H9 (cell line): ENCODE results near the gene PLPP2. TPM values are rescaled to one million over a fixed set of nuclear protein-coding genes. Genes with fewer than 3 reads are reported as not detected.

Source experiments
- DNase-seq: peaks from one replicate; pipeline ENCODE4 v3.0.0-alpha.2; 2017
- H2AFZ ChIP-seq: one replicate; pipeline ENCODE4 v1.6.1; 2013; ENCODE audit warnings: mild to moderate bottlenecking, low read length, control low read depth, moderate library complexity
- H2AK5ac ChIP-seq: 2 replicates; pipeline ENCODE4 v1.6.1; 2013; ENCODE audit warnings: low read length, control low read depth, mixed read lengths; ENCODE audit not compliant: insufficient read length
- H2BK120ac ChIP-seq: one replicate; pipeline ENCODE4 v1.6.1; 2013; ENCODE audit warnings: low read depth, mild to moderate bottlenecking, low read length, control low read depth, inconsistent platforms; ENCODE audit not compliant: poor library complexity, severe bottlenecking
- H2BK12ac ChIP-seq: 2 replicates; pipeline ENCODE4 v1.6.1; 2013; ENCODE audit warnings: low read length, control low read depth, mixed read lengths, low read depth; ENCODE audit not compliant: insufficient read length
- H2BK15ac ChIP-seq: 2 replicates; pipeline ENCODE4 v1.6.1; 2013; ENCODE audit warnings: low read depth, low read length, control low read depth
- H2BK20ac ChIP-seq: one replicate; pipeline ENCODE4 v1.6.1; 2013; ENCODE audit warnings: low read depth, mild to moderate bottlenecking, low read length, control low read depth, inconsistent platforms; ENCODE audit not compliant: poor library complexity, severe bottlenecking
- H2BK5ac ChIP-seq: 2 replicates; pipeline ENCODE4 v1.6.1; 2013; ENCODE audit warnings: low read length, control low read depth, mixed read lengths; ENCODE audit not compliant: insufficient read length
- H3K14ac ChIP-seq: 2 replicates; pipeline ENCODE4 v1.6.1; 2013; ENCODE audit warnings: low read length, control low read depth; ENCODE audit not compliant: insufficient read depth
- H3K18ac ChIP-seq: 2 replicates; pipeline ENCODE4 v1.6.1; 2013; ENCODE audit warnings: low read depth, mild to moderate bottlenecking, mixed read lengths, low read length, control low read depth; ENCODE audit not compliant: insufficient read length
- H3K23ac ChIP-seq: 2 replicates; pipeline ENCODE4 v1.6.1; 2013; ENCODE audit warnings: low read length, control low read depth, mixed read lengths, low read depth; ENCODE audit not compliant: insufficient read length
- H3K23me2 ChIP-seq: 2 replicates; pipeline ENCODE4 v1.6.1; 2013; ENCODE audit warnings: low read depth, mild to moderate bottlenecking, mixed read lengths, low read length, control low read depth; ENCODE audit not compliant: insufficient read length, poor library complexity, severe bottlenecking
- H3K27ac ChIP-seq: 2 replicates; pipeline ENCODE4 v1.5.1; 2013; ENCODE audit warnings: low read length, control low read depth, mixed read lengths, low read depth; ENCODE audit not compliant: insufficient read length
- H3K27me3 ChIP-seq: 2 replicates; pipeline ENCODE4 v1.6.1; 2013; ENCODE audit warnings: low read length, control low read depth, inconsistent platforms; ENCODE audit not compliant: insufficient read depth
- H3K4ac ChIP-seq: 2 replicates; pipeline ENCODE4 v1.6.1; 2013; ENCODE audit warnings: low read depth, mild to moderate bottlenecking, control low read depth, inconsistent platforms, low read length, moderate library complexity
- H3K4me1 ChIP-seq: 2 replicates; pipeline ENCODE4 v1.6.1; 2013; ENCODE audit warnings: low read length, control low read depth, inconsistent platforms; ENCODE audit not compliant: insufficient read depth
- H3K4me2 ChIP-seq: 2 replicates; pipeline ENCODE4 v1.6.1; 2013; ENCODE audit warnings: low read length, control low read depth, mixed read lengths; ENCODE audit not compliant: insufficient read length, insufficient read depth
- H3K56ac ChIP-seq: 2 replicates; pipeline ENCODE4 v1.6.1; 2013; ENCODE audit warnings: low read depth, mild to moderate bottlenecking, mixed read lengths, low read length, control low read depth; ENCODE audit not compliant: insufficient read length
- H3K79me1 ChIP-seq: 2 replicates; pipeline ENCODE4 v1.6.1; 2013; ENCODE audit warnings: low read depth, mild to moderate bottlenecking, moderate library complexity, low read length, control low read depth, inconsistent platforms; ENCODE audit not compliant: insufficient read depth, poor library complexity, severe bottlenecking
- H3K79me2 ChIP-seq: 2 replicates; pipeline ENCODE4 v1.6.1; 2013; ENCODE audit warnings: low read length, control low read depth, inconsistent platforms; ENCODE audit not compliant: insufficient read depth
- H3K9ac ChIP-seq: 2 replicates; pipeline ENCODE4 v1.6.1; 2013; ENCODE audit warnings: low read length, control low read depth, mixed read lengths; ENCODE audit not compliant: insufficient read length; ENCODE audit errors: extremely low read depth
- H3K9me3 ChIP-seq: one replicate; pipeline ENCODE4 v1.6.1; 2013; ENCODE audit warnings: low read depth, low read length, inconsistent platforms; ENCODE audit not compliant: control insufficient read depth
- H3T11ph ChIP-seq: one replicate; pipeline ENCODE4 v1.6.1; 2013; ENCODE audit warnings: mild to moderate bottlenecking, low read length, control low read depth, inconsistent platforms
- H4K20me1 ChIP-seq: one replicate; pipeline ENCODE4 v1.6.1; 2013; ENCODE audit not compliant: control insufficient read depth, insufficient read length, insufficient read depth
- H4K5ac ChIP-seq: 2 replicates; pipeline ENCODE4 v1.6.1; 2013; ENCODE audit warnings: low read depth, mild to moderate bottlenecking, mixed read lengths, low read length, control low read depth; ENCODE audit not compliant: insufficient read length
- H4K8ac ChIP-seq: replicated peaks from 2 replicates; pipeline ENCODE4 v1.6.1; 2013; ENCODE audit warnings: low read length, control low read depth, mixed read lengths, low read depth; ENCODE audit not compliant: insufficient read length
- H4K91ac ChIP-seq: 2 replicates; pipeline ENCODE4 v1.6.1; 2013; ENCODE audit warnings: low read depth, mild to moderate bottlenecking, moderate library complexity, mixed read lengths, low read length, control low read depth; ENCODE audit not compliant: insufficient read length
- H3K27ac Mint-ChIP-seq, 3 experiments: 2 replicates in 2 of 3; 3 replicates in 1 of 3; pipeline ENCODE4 v1.8.0; 2020 to 2021; ENCODE audit warnings: mixed read lengths in 3 of 3, mild to moderate bottlenecking in 1 of 3, moderate library complexity in 1 of 3
- H3K27me3 Mint-ChIP-seq: 2 replicates; pipeline ENCODE4 v1.8.0; 2021; ENCODE audit warnings: low read depth, mild to moderate bottlenecking, moderate library complexity, mixed read lengths
- H3K36me3 Mint-ChIP-seq, 3 experiments: 2 replicates in 2 of 3; 3 replicates in 1 of 3; pipeline ENCODE4 v1.8.0; 2020 to 2021; ENCODE audit warnings: low read depth in 3 of 3, mixed read lengths in 3 of 3; ENCODE audit not compliant: insufficient read depth in 1 of 3
- H3K4me1 Mint-ChIP-seq, 2 experiments: 2 replicates each; pipeline ENCODE4 v1.8.0; 2020; ENCODE audit warnings: mixed read lengths in 2 of 2
- H3K4me3 Mint-ChIP-seq, 2 experiments: 2 replicates in 1 of 2; 3 replicates in 1 of 2; pipeline ENCODE4 v1.8.0; 2020 to 2021; ENCODE audit warnings: mild to moderate bottlenecking in 2 of 2, mixed read lengths in 2 of 2, moderate library complexity in 1 of 2
- H3K9me3 Mint-ChIP-seq, 2 experiments: 2 replicates in 1 of 2; 3 replicates in 1 of 2; pipeline ENCODE4 v1.8.0; 2020; ENCODE audit warnings: mild to moderate bottlenecking in 2 of 2, mixed read lengths in 2 of 2, moderate library complexity in 1 of 2
- CTCF ChIP-seq: fragments of 200-600 bp; sonication (generic); conservative IDR thresholded peaks from 3 replicates; pipeline ENCODE4 v1.8.0; 2021; ENCODE audit warnings: antibody characterized with exemption, mild to moderate bottlenecking
- WGBS: extraction: QIAGEN DNeasy Blood & Tissue Kit; methylation state at CpG from one replicate; pipeline ENCODE4 v1.1.7; 2013; ENCODE audit warnings: missing lambda C conversion rate, low lambda C conversion rate, mixed read lengths; ENCODE audit not compliant: insufficient read length; ENCODE audit errors: extremely low coverage; 5-methylcytosine and 5-hydroxymethylcytosine counted together
- total RNA-seq: library from RNA; stranded (reverse); gene quantifications from 2 replicates; pipeline ENCODE4 v1.2.1, GENCODE V29; 2021

The PLPP2 gene
- total RNA-seq, 1 experiment from 2014 or later, result 143 TPM

DNA sequence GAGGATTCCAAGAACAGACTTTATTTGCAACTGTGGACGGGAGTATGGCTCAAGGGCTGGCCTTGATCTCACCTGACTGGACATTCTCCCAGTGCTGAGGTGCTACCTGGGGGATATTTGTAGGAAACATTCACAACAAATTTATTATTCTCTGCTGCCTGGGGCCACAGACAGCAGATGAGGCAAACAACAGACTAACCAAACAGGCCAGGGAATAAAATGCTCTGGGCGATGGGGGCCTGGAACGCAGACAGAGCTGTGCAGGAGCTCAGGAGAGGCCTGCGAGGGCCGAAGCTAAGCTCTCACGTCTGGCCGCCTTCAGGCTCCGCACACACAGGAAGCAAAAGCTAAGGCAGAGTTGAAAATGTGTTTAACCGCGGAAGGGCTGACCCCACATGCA is 7.8 kb downstream of the PLPP2 start:
- Histone ChIP-seq H4K5ac (no peak overlapping the region), H3K56ac (no peak overlapping the region), H3T11ph (no peak overlapping the region), H4K8ac (no peak overlapping the region), H3K23me2 (no peaks in the 10 kb centered on the region), H2AFZ (no peak overlapping the region), H4K20me1 (no peaks in the 10 kb centered on the region), H2AK5ac (no peak overlapping the region), H3K4ac (no peak overlapping the region), H4K91ac (no peak overlapping the region), H2BK20ac (no peak overlapping the region), H2BK5ac (no peak overlapping the region), H3K4me1 (no peaks in the 10 kb centered on the region; the same call in 1 of the 2 replicates), H3K9ac (no peak overlapping the region), H3K27me3 (no peaks in the 10 kb centered on the region), H3K4me2 (no peak overlapping the region), H3K79me2 (no peaks in the 10 kb centered on the region), H3K79me1 (no peaks in the 10 kb centered on the region), H2BK12ac (no peak overlapping the region), H3K27ac (no peak overlapping the region), H3K14ac (no peak overlapping the region), H3K9me3 (no peaks in the 10 kb centered on the region), H3K18ac (no peak overlapping the region), H2BK15ac (no peak overlapping the region), H3K23ac (no peak overlapping the region), H2BK120ac (no peak overlapping the region)
- Mint-ChIP-seq H3K9me3 (peaks cover 0 to 2% of the 10 kb centered on the region in 2 experiments; a peak in 2 of 5 replicates), H3K36me3 (peaks cover 28 to 84% (median 56%) of the 10 kb centered on the region in 3 experiments), H3K27me3 (no peaks in the 10 kb centered on the region), H3K27ac (no peak overlapping the region; a peak in 1 of 7 replicates), H3K4me3 (no peak overlapping the region; a peak in 1 of 5 replicates), H3K4me1 (peaks cover 9 to 23% of the 10 kb centered on the region in 2 experiments)
- no peak for DNase-seq
- TF ChIP-seq CTCF, result no peak
- WGBS, result no CpG with 5 or more reads among the region's 10 CpGs
